SW 1271 (cell line): ENCODE measurements around the gene SLC38A11.
"Not testable (repeated sequence)": the region's sequence is repeated elsewhere in the genome, so short reads cannot be mapped to it uniquely, and the experiment has no call there.

Experiments used
- DNase-seq, 2 experiments: peaks; one replicate each; lab custom pipeline; 2025; lab: John Stamatoyannopoulos, UW

SLC38A11 gene

DNA sequence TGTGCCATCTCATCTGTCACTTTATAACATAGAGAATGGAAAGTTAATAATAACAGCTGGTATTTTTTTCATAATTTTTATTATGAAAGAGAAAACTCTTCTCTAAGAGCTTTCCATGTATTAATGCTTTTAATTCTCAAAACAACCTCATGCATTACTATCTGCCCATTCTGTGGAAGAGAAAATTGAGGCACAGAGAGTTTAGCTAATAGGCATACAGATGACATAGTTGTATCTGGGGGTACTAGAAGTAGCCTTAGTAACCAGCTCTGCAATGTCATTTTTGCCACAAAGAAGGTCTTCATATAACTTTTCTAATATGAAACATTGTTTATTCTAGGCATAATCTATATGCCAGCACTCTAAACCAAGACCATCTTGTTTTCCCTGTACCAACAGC, 77.4 kb downstream of the SLC38A11 start:
- no peak for DNase-seq

DNA sequence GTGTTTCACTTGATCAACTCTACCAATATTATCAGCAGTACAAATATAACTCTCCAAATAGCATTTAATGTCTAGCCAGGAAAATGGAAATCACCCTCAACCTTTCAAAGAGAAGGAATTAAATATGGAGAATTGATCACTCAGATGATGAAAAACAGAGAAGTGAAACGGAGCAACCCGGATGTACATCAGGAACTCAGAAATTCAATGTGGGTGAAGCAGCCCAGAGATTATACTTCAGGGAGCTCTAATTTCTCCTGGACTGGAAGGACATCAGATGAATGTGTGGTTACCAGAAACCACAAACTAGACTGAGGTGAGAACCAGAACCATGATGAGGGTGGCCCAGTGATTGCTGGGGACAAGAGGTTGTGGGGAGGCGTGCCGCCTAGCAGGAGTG, 78.2 kb downstream of the SLC38A11 start:
- no peak for DNase-seq

DNA sequence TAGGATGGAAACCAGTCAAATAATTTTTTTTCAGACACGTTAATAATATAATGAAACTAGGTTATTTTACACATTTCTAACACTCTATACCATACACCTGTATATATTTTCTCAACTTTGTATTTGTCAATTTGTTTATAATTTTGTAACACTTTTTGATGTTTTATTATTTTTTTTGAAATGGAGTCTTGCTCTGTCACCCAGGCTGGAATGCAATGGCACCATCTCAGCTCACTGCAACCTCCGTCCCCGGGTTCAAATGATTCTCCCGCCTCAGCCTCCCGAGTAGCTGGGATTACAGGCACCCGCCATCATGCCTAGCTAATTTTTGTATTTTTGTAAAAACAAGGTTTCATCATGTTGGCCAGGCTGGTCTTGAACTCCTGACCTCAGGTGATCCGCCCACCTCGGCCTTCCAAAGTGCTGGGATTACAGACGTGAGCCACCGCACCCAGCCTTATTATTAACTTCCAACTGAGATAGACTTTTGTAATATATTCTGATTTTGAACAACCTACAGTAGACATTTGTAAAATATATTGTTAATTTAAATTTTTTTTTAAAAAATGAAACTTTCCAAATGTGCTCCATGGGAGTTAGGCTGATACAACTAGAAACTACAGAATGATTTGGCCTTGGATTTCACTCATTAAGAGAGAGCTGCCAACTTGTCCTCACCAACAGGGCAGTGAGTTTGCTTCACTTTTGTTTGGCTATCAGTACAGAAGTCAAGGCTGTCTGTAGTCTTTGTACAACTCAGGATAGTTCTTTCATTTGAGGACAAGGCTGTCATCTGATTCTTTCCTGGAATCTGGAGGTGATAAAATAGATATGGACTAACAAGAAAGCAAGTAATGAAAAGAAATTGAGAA, 79.8 kb downstream of the SLC38A11 start:
- no peak for DNase-seq

DNA sequence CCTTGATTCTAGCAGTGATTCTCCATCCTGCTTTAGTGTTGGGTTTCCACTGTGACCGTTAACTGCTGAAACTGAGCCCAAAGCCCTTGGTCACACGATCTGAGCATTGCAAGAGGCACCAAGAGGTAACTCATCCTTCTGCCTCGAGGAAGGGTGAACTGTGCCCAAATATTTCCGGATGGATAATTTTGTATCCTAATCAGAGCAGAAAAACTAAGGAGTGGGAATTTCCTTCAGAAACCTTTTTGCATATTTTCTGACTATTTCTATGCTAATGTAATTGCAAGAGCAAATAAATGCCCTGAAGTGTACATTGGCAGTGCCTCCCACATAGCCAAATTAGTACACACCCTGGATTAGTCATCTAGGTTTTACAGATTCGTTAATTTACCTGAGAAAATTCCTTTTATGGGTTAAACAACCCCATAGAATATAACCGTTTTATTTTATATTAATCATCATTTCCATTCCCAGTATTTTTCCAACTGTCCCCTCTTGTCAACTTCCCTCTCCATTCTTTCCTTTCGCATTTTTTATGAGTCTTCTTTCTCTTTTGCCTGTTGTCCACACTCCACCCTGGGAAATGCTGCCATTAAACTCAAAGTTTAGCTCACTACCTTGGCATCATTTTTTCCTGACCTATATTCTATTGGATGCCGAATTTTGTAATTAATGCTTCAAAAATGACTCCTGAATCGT, 82.0 kb downstream of the SLC38A11 start:
- DNase-seq = no peak

DNA sequence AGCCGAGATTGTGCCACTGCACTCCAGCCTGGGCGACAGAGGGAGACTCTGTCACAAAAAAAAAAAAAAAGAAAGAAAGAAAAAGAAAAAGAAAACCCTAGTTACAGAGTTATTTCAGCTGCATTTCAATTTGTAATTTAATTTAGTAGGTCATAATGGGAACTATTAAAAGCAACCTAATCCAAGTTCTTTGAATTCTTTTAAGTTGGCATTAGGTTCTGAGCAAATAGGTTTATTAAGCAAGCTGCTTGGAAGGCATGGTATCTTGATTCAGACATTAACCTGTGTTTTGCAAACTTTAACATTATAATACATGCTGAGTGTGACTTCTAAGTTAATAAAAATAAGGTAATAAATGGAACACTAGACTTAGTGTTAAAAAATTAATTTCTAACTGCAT, 83.9 kb downstream of the SLC38A11 start:
- no peak for DNase-seq

DNA sequence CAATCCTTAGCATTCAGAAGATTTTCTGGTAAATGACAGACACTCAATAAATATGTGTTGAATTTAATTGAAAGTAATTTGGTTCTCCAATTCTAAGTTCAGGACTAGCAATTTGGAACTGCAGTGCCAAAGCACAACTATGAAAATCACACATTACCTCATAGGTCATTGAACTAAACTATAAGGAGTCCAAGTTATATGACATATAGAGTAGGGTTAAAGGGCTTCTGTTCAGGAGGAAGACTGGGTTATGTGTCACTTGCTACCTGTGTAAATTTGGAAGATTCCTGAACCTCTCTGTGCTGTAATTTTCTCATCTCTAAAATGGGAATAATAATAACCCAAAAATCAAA, 85.9 kb downstream of the SLC38A11 start:
- DNase-seq = no peak

DNA sequence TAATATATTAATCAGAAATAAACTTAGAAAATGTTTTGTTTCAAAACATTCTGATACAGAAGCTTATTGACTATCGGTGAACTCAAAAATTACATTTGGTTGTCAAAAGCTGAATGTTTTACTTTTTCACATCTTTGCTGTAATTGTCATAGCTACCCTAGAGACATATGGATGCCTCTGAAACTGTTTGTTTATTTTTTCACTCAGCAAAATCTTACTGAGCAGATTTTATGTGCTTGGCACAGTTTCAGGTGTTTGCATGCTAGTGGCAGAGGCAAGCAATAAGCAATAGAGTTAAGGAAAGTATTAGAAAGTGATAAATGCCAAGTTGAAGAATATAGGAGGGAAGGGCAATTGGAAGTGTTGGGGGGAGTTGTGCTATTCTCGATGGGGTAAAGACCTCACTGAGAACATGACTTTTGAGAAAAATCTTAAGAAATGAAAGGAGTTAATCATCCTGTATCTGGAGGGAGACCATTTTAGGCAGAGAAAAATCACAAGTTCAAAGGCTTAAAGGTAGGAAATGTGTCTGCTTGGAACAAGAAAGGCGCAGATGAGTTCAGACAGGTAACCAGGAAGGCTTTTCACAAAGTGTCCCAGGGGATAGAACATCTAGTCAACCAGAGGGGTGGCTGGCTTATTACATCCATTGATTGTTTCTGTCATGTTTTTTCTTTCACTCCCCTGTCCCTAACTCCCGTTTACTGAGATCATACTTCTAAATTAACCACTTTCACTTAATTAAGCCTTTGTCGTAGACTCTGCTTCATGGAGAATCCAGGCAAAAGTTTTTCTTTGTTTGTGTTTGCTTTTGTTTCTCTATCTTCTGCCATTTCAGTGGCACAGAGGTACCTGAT, 86.5 kb downstream of the SLC38A11 start:
- DNase-seq = no peak

DNA sequence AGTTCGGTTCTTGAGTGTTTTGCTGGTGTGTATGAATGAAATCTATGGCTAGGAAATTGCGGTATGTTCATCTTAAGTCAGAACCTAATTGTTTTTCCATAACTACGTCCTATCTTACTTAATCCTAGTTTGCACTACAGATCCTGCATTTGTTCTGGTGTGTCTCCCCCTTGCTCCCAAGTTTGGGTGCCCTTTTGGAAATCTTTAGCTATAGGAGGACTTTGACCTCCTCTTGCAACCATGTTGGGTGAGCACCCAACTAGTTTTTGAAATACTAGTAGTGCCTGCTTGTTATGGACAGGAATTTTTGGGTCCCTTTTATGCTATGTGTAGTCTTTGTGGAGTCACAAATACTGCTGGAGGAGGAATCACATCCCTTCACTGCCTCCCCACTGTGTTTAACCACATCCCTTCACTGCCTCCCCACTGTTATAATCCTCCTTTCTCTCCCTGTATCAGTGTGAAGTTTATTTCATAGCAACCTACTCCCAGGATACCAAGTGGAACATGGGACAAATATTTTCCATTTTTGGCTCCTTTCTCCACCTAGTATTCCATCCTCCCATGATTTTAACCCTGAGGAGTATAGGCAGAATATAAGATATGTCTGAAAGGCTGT, 87.4 kb downstream of the SLC38A11 start:
- no peak for DNase-seq

DNA sequence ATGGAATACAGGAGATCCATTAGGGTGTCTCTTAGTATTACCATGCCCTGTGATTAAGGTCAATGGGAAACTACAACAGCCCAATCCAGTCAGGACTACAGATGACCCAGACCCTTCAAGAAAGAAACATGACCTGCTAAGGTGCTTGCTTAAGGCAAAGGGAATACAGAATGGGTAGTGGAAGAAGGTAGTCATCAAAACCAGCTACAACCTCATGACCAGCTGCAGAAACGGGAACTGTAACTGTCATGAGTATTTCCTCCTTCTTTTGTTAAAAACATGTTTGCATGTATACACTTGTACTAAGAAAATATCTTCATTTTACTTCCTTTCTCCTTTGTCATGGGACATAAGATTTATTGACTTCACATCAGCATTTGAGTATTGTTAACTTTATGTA, 88.9 kb downstream of the SLC38A11 start:
- not testable (repeated sequence) for DNase-seq

DNA sequence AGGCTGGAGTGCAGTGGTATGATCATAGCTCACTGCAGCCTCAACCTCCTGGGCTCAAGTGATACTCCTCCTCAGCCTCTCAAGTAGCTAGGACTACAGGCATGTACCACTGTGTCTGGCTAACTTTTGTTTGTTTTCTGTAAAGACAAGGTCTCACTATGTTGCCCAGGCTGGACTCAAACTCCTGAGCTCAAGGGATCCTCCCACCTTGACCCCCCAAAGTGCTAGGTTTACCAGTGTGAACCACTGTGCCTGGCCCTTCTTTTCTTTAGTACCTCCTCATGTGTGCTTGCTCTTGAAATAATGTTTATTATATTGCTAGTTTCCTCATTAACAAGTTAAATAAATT, 94.7 kb downstream of the SLC38A11 start:
- DNase-seq = no peak

DNA sequence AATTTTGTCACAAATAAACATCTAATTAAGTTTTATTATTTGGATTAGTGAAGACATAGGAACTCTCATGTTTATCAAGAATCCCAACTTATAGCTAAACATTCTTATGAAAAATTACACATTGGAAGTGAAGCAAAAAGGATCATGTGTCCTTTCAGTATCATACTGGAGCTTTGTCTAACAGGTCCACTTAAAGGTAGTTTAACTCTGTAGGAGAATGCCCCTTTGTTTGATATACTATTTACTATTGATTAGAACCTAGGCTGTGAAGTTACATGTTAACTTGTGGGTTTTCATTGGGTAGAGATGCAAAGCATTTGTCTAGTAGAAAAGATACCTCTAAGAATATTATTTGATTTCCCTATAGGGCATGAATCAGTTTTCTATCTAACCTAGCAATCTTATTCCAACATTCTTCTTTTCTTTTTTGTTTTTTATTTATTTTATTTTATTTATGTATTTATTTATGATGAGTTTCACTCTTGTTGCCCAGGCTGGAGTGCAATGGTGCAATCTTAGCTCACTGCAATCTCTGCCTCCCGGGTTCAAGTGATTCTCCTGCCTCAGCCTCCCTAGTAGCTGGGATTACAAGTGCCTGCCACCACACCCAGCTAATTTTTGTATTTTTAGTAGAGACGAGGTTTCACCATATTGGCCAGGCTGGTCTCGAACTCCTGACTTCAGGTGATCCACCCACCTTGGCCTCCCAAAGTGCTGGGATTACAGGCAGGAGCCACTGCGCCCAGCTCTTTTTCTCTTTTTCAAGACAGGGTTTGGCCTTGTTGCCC, 95.2 kb downstream of the SLC38A11 start:
- not testable (repeated sequence) for DNase-seq

DNA sequence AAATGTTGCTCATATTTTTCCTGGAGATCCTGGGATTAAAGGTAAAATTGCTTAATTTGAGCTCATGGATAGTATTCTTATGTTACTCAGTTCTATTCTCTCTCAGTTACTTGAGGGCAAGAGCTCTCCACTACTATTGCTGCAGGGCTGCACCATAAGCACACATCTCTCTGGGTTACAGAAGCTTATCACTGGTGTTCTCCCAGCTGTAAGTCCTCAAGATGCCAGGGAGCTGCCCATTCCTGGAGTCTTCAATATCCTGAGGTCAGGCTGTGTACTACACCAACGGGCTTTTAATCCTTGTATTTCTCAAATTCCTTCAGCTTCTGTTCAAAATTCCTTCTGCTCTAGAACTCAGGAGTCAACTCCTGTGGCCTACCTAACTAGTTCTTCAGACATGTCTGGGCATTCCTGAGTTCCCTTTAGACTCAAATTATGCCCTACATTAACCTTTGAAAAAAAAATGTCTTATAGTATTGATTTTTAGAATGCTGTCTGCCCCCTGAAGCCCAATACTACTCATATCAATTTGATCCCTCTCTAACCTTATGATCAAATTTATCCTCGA, 96.0 kb downstream of the SLC38A11 start:
- DNase-seq = no peak

DNA sequence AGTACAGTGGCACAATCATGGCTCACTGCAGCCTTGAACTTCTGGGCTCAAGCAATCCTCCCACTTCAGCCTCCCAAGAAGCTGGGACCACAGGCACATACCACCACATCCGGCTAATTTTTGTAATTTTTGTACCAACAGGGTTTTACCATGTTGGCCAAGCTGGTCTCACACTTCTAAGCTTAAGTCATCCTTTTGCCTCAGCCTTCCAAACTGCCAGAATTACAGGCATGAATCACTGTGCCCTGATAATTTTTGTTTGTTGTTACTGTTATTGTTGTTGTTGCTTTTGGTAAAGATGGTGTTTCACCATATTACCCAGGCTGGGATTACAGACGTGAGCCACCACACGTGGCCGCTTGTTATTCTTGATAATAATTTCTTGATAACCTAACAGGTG, 103.2 kb downstream of the SLC38A11 start:
- no peak for DNase-seq

DNA sequence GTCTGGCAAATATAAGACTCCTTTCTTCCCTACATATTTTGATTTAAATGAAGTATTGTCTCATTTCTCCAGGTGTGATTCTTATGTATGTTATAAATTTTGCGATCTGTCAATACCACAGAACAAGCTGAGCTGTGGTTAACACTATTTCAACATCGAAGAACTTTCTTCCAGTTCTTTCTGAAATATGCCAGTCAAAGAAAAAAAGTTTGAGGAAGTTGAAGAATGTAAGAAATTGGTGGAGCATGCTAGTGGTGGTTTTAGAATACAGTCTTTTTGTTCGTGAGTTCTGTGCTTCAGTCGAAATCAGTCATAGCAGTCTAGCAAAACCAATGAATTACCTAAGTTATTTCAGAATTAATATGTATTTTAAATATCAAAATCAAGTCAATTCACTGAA, 105.1 kb downstream of the SLC38A11 start:
- no peak for DNase-seq

DNA sequence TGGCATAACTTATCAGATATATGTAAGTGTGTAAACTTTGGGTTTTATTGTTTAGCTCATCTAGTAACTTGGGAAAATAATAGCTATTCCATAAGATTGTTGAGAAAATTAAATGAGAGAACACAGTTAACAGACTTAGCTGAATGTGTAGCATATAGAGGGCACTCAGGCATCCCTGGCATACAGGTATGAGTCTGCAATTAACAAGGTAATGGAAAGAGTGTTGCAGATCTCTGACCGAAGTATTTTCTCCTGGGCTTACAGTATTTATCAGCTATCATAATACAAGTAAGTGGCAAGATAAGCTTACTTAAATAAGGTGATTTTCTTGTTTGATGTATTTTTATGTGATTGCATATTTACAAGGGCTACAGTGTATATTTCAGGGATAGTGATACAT, 105.8 kb downstream of the SLC38A11 start:
- no peak for DNase-seq

DNA sequence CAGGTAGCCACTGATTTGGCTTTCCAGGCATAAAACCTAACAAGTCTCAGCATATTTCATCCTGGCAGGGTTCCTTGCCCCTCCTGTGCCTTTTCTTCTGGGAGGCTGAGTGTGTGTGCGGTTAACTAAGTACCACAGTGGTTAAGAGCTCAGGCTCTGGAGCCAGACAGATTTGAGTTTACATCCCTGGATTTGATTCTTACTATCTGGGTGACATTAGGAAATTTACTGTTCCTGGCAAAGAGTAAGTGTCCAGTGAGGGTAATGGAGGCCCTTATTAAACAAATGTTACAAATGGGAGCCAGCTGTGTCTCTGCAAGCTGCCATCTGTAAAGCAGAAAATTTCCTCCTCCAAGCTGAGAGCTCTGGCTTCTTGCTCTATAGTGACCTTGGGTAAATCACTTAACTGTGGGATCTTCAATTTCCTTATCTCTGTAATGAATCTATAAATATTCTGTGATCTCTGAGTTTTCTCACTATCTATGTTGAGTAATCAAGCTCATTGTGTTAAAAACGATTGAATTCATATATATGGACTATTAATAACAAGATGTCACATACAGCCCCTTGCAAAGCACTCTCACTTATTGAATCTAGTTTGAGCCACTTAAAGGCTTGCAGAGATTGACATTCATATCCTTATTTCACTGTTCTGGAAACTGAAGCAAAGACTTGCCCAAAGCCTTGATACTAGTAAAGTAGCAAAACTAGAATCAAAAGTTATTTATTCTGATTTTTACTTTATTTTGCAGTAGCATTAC, 107.2 kb downstream of the SLC38A11 start:
- DNase-seq = no peak

DNA sequence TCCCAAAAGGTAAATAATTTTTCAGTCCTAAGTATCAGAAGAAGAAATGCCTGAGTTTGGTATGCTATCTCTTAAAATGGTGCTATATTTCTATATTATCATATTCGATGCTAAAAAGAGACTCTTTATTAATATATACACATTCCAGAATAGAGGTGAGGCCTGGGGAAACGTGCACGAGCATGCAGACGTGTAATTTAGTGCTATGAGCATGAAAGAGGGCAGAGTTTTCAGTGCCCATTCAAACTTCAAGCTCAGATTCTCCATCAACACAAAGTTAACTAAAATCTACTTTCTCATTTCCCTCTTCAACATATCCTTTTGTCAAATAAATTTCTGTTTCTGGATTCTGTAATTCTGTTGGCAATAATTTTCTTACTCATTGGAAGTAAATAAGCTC, 108.0 kb downstream of the SLC38A11 start:
- DNase-seq = no peak

DNA sequence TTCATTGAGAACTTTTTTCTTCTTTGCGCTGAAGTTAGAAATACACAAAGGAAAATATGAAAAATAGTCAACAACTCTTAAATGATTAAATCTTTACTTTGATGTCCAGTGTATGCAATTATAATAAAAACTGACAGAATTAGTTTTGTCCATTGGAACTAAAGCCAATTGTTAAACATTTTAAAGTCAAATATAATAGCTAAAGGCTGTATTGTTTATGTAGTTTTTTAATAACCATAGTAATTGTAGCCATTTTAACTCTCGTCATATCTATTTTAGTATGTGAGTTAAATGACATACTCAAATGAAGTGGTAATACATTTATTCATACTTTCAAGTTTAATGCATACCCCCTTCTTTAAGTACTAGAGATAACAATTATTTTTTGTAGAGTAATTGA, 109.0 kb downstream of the SLC38A11 start:
- DNase-seq = no peak
